Lung (tissue), 12 donors: ENCODE data around the gene ARHGAP28. TPM values are rescaled to one million over a fixed set of nuclear protein-coding genes. Genes with fewer than 3 reads are reported as not detected.
"Not testable (repeated sequence)": the region's sequence is repeated elsewhere in the genome, so short reads cannot be mapped to it uniquely, and the experiment has no call there.

Source experiments
- ATAC-seq: fragments of 200-7000 bp; cut with Tn5 transposase; one replicate; pipeline ENCODE4 v1.9.1; 2020; ENCODE audit warnings: moderate number of reproducible peaks; ENCODE audit not compliant: insufficient read depth, low FRiP score
- DNase-seq, 3 donors: peaks; one replicate each; pipeline ENCODE4 v3.0.0-alpha.2; 2013 to 2017
- H3K27ac ChIP-seq, 2 donors: one replicate each; pipeline ENCODE4 v1.5.1; 2013; ENCODE audit warnings: mild to moderate bottlenecking in 2 of 2, moderate library complexity in 2 of 2, control low read depth in 1 of 2, inconsistent platforms in 1 of 2, low read depth in 1 of 2, low read length in 1 of 2
- H3K27me3 ChIP-seq, 3 donors: one replicate each; pipeline ENCODE4 v1.5.1; 2013; ENCODE audit warnings: low read length in 2 of 3; ENCODE audit not compliant: control insufficient read depth in 3 of 3, insufficient read depth in 3 of 3
- H3K36me3 ChIP-seq, 4 donors: one replicate each; pipeline ENCODE4 v1.5.1; 2013; ENCODE audit warnings: low read length in 4 of 4, mild to moderate bottlenecking in 1 of 4, moderate library complexity in 1 of 4; ENCODE audit not compliant: control insufficient read depth in 4 of 4, insufficient read depth in 4 of 4
- H3K4me1 ChIP-seq, 5 donors: one replicate each; pipeline ENCODE4 v1.5.1; 2013; ENCODE audit warnings: low read length in 5 of 5, mild to moderate bottlenecking in 2 of 5, moderate library complexity in 1 of 5; ENCODE audit not compliant: control insufficient read depth in 5 of 5, insufficient read depth in 5 of 5
- H3K4me3 ChIP-seq: one replicate; pipeline ENCODE4 v1.5.1; 2013; ENCODE audit warnings: mild to moderate bottlenecking, control low read depth, moderate library complexity
- H3K9ac ChIP-seq, 2 donors: one replicate each; pipeline ENCODE4 v1.5.1; 2013; ENCODE audit warnings: low read length in 2 of 2, control low read depth in 1 of 2; ENCODE audit not compliant: insufficient read depth in 1 of 2
- H3K9me3 ChIP-seq, 4 donors: one replicate each; pipeline ENCODE4 v1.5.1; 2013; ENCODE audit warnings: low read length in 3 of 4, mild to moderate bottlenecking in 1 of 4, moderate library complexity in 1 of 4; ENCODE audit not compliant: control insufficient read depth in 4 of 4, insufficient read depth in 3 of 4
- WGBS, 2 donors: extraction: QIAGEN DNeasy Blood & Tissue Kit; methylation state at CpG; one replicate each; pipeline ENCODE4 v1.1.7; 2013; 5-methylcytosine and 5-hydroxymethylcytosine counted together
- polyA plus RNA-seq, 2 donors: library from polyadenylated mRNA; stranded (reverse); fragments of 200-250 nt; gene quantifications; one replicate each; pipeline ENCODE4 v1.2.1, GENCODE V29; 2013
- total RNA-seq, 2 donors: library from RNA; depleted of rRNA in 1 of 2; stranded (reverse); fragments of >200 nt in 1 of 2; gene quantifications; one replicate each; pipeline ENCODE4 v1.2.1, GENCODE V29; 2014 to 2021
- TF ChIP-seq, protein P1 (sequence below): IDR thresholded peaks from 2 replicates; pipeline ENCODE4 v1.5.1; 2012; ENCODE audit warnings: mild to moderate bottlenecking; ENCODE audit errors: control extremely low read depth, extremely low read depth
- donor health status: control.
- donor health status: control.
- donor health status: Bipolar disorder and iron deficiency.
- donor health status: healthy.
- donor health status: DM: yes; HTN: yes; CAD: no.

ARHGAP28 gene
- total and polyA plus RNA-seq, 4 donors, result 1.4 to 123 (median 5.6) TPM

DNA sequence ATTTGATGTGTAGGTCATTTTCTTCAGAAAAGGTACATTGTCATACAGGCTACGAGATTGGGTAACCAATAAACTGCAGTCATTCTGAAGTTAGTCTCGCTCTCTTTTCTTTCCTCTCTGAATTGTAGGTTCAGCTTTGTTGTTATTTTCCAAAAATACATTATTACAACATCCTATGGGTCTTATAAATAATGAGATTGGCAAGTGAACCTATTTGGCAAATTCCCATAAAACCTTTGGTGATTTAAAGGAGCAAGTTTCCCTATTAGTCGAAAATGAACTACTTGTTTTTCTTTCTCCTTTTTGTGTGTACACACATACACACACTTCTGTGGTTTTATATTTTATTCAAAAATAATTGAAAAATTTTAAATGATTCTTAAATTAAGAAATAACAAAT lies 67.0 kb downstream of the ARHGAP28 start:
- H3K27ac ChIP-seq, result no peak overlapping the region
- peaks cover 0 to 16% (median 2%) of the 10 kb centered on the region in 4 donors for H3K36me3 ChIP-seq
- ATAC-seq, result no peak
- TF ChIP-seq, protein P1, sequence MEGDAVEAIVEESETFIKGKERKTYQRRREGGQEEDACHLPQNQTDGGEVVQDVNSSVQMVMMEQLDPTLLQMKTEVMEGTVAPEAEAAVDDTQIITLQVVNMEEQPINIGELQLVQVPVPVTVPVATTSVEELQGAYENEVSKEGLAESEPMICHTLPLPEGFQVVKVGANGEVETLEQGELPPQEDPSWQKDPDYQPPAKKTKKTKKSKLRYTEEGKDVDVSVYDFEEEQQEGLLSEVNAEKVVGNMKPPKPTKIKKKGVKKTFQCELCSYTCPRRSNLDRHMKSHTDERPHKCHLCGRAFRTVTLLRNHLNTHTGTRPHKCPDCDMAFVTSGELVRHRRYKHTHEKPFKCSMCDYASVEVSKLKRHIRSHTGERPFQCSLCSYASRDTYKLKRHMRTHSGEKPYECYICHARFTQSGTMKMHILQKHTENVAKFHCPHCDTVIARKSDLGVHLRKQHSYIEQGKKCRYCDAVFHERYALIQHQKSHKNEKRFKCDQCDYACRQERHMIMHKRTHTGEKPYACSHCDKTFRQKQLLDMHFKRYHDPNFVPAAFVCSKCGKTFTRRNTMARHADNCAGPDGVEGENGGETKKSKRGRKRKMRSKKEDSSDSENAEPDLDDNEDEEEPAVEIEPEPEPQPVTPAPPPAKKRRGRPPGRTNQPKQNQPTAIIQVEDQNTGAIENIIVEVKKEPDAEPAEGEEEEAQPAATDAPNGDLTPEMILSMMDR, result no peak
- no peaks in the 10 kb centered on the region for H3K27me3 ChIP-seq
- 89 to 90% methylated on average over 3 of the region's 3 CpGs for WGBS, 2 donors
- H3K9ac ChIP-seq, result peak overlapping the region in 1 of 2 donors; percentile 11
- no peak overlapping the region for H3K4me3 ChIP-seq
- peak in 2 of 3 donors; percentile 46 to 52 for DNase-seq
- no peaks in the 10 kb centered on the region for H3K9me3 ChIP-seq
- peaks cover 0 to 41% (median 11%) of the 10 kb centered on the region in 5 donors for H3K4me1 ChIP-seq

DNA sequence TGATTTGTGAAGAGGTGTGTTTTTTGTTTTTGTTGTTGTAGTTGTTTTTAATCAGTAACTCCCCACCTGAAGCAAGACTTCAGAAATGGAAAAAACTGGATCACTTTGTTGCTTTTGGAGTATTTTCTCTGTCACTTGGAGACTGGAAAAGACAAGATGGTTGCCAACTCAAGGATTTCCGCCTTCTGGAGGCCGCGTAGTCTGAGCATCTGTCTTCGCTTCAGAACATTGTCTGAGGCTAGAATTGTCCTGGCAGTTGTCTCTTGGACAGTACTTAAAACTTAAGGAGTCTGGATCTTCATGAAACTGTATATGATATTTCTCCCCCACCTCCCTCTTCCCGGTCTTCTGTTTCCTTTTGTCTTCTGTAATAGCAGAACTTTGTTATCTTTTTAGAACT lies 67.7 kb downstream of the ARHGAP28 start:
- WGBS, 2 donors, result 83 to 89% methylated on average over 5 of the region's 5 CpGs
- ATAC-seq, result no peak
- H3K4me3 ChIP-seq, result no peak overlapping the region
- peaks cover 0 to 4% (median 0%) of the 10 kb centered on the region in 4 donors for H3K9me3 ChIP-seq
- H3K4me1 ChIP-seq, result peaks cover 0 to 40% (median 11%) of the 10 kb centered on the region in 5 donors
- DNase-seq, result peak in 2 of 3 donors; percentile 42 to 55
- H3K9ac ChIP-seq, result no peak overlapping the region
- no peaks in the 10 kb centered on the region for H3K27me3 ChIP-seq
- H3K36me3 ChIP-seq, result peaks cover 0 to 16% (median 4%) of the 10 kb centered on the region in 4 donors
- TF ChIP-seq, protein P1, result no peak
- no peak overlapping the region for H3K27ac ChIP-seq

DNA sequence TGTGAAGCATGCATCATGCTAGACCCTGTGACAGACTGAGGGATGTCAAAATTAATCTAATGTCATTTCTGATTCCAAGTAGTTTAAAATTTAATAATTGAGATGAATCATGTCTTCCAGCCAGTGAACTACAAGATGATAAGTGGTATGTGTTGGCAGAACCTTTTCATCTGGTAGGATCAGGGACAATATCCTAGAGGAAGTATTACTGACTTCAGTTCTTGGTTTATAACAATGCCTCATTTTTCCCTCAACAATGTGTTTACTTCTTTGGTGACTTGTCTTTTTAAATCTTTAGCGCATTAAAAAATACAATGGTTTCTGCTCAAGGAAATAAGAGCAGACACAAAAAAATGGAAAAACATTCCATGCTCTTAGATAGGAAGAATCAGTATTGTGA lies 69.4 kb downstream of the ARHGAP28 start:
- Histone ChIP-seq H3K36me3 (peaks cover 0 to 10% (median 2%) of the 10 kb centered on the region in 4 donors), H3K27ac (no peak overlapping the region), H3K4me3 (no peak overlapping the region), H3K9me3 (peaks cover 0 to 8% (median 0%) of the 10 kb centered on the region in 4 donors), H3K9ac (no peak overlapping the region), H3K4me1 (peaks cover 0 to 33% (median 11%) of the 10 kb centered on the region in 5 donors), H3K27me3 (no peaks in the 10 kb centered on the region)
- DNase-seq, result peak in 1 of 3 donors; percentile 42
- TF ChIP-seq, protein P1, result no peak
- no peak for ATAC-seq
- 73 to 86% methylated on average over 1 of the region's 1 CpG for WGBS, 2 donors

DNA sequence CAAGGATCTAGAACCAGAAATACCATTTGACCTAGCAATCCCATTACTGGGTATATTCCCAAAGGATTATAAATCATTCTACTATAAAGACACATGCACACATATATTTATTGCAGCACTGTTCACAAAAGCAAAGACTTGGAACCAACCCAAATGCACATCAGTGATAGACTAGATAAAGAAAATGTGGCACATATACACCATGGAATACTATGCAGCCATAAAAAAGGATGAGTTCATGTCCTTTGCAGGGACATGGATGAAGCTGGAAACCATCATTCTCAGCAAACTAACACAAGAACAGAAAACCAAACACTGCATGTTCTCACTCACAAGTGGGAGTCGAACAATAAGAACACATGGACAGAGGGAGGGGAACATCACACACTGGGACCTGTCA lies 70.8 kb downstream of the ARHGAP28 start:
- not testable (repeated sequence) for H3K9ac ChIP-seq, H3K9me3 ChIP-seq, H3K4me3 ChIP-seq, H3K36me3 ChIP-seq, H3K27ac ChIP-seq, DNase-seq, H3K27me3 ChIP-seq, ATAC-seq
- H3K4me1 ChIP-seq, result peaks cover 0 to 21% (median 8%) of the 10 kb centered on the region in 5 donors
- WGBS, 2 donors, result 97 to 100% methylated on average over 1 of the region's 1 CpG
